Measurements from ENCODE around the gene CTSW.

The CTSW gene

GRCh38 chr11:65868076-65868667 is 11.5 kb upstream of the CTSW start:
- no peak for DNase-seq (ENCODE audit: low spot score)

DNA sequence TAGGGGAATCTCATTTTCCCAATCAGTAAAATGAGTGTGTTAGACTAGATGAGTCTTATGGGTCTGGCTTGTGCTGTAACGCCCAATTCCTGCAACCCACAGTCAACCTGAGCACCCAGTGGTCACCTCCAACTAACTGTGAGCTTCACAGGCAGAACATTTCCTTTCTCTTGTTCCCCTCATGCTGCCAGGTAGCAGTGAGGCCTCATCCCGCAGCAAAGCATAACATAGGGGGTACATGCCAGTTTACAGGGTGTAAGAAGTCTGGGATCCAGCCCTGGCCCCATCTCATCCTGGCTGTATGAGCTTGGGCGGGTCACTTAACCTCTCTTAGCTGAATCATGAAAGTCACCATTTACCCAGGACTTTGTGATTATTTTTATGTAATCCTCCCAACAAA is 10.7 kb upstream of the CTSW start:
- DNase-seq (ENCODE audit: low spot score): no peak

DNA sequence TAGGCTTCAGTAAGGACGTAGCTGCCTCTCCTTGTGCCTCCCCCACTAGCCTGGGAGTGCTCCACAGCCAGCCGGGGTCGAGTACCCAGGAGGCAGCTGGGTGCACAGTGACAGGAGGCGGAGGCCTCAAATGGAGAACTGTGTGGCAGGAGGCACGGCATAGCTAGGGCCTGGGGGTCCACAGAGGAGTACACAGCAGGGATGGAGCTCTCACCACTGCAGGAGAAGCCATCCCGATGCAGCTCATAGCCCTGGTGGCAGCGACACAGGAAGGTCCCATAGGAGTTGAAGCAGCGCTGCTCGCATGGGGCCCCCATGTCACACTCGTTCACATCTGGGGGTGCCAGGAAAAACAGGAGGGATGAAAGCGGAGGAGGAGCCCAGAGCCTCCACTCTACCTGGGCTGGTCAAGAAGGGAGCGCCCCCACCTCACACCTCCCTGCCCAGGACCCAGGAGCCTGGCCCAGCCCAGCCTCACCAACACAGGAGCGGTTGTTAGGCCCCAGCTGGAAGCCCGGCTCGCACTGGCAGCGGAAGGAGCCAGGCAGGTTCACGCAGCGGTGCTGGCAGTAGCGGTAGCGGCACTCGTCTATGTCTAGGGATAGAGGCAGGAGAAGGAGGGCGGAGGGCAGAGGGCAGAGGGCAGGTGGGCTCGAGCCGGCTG is 9.9 kb upstream of the CTSW start:
- DNase-seq (ENCODE audit: low spot score): no peak

GRCh38 chr11:65870307-65870658 is 9.4 kb upstream of the CTSW start:
- no peak for DNase-seq (ENCODE audit: low spot score)

GRCh38 chr11:65870706-65871681 is 8.6 kb upstream of the CTSW start:
- no peak for DNase-seq (ENCODE audit: low spot score)

DNA sequence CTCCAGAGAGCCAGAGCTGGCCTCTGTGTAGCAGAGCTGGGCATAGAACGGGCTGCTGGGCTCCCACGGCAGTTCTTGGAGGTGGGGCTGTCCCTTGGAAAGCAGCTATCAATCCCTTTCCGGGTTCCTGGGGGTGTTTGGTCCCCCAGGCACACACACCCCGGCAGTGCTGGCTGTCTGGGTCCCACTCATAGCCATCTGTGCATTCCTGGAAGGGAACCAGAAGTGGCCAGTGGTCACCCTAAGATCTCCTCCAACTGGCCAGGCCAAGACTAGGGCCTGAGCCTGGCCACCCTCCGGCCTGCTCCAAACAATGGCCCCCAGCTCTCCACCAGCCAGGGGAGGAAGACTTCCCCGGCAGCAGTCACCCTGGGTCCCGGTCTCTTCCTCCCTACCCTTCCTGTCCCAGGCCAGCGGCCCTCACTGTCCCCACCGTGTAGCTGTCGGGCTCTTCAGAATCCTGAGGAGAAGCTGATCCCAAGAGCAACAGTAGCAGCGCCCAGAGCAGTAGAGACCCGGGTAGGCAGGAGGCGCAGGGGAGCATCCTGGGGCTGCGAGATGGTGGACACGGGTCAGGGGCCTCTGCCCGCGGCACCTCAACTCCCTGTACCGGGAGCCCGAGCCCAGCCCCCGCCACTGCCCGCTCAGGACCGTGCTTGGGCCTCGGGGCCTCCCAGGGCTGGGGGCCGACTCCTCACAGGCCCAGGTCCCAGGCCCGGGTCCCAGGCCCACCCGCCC is 7.7 kb upstream of the CTSW start:
- DNase-seq (ENCODE audit: low spot score): no peak

DNA sequence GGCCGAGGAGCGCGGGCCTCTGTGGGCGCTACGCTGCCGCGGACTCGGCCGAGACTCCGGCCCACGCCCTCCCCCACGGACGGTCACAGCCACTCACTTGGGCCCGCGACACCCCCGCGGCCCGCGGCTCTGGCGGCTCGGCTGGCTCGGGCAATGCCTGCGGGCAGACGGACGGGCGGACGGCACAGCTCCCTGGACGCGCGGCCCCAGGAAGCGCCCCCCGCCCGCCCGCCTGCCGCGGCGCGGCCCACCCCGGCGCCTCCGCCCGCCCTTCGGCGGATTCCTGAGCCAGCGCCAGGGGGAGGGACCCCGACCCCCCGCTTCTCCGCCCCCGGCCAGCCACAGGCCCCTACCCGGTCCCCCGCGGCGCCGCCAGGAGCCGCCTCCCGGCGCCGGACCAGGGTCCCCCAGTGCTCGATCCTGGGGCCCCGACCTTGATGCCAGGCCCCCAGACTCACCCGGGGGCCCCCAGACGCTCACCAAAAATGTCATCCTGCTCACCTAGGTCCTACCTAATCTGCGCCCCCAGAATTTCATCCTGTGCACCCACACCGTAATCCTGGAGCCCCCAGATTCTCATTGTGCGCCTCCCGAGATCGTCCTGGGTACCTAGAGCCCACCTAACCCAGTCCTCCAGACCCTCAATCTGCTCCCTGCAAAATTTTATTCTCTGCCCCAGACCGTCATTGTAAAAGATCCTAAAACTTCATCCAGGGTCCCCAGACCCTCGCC is 6.9 kb upstream of the CTSW start, which contains the start of gene EFEMP2:
Gene EFEMP2, minus strand, starts transcription at position 215 of the 732 bp plus-strand sequence. CDS start 446 bp downstream, outside the sequence.
- DNase-seq (ENCODE audit: low spot score): no peak

- DNase-seq (ENCODE audit: low spot score): peak; percentile 89
Observed at GRCh38 chr11:65873318-65874156, 6.1 kb upstream of the CTSW start.

DNA sequence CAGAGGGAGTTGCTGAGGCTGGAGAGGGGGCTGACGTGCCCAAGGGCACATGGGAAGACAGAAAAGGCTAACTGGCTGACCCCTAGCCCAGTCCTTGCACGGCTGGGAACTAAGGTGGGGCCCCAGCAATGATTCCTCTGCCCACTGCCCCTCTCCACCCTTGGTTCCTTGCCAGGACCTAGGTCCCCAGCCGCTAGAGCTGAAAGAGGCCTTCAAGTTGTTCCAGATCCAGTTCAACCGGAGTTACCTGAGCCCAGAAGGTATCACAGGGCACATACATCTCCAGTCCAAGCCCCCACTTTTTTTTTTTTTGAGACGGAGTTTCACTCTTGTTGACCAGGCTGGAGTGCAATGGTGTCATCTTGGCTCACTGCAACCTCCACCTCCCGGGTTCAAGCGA is 390 bp downstream of the CTSW start:
- DNase-seq (ENCODE audit: low spot score): no peak

GRCh38 chr11:65880844-65881421 is 1.3 kb downstream of the CTSW start:
- no peak for DNase-seq (ENCODE audit: low spot score)

- no peak for DNase-seq (ENCODE audit: low spot score)
Observed at GRCh38 chr11:65882120-65883057, 2.8 kb downstream of the CTSW start.

GRCh38 chr11:65883058-65883761 is 3.6 kb downstream of the CTSW start:
- no peak for DNase-seq (ENCODE audit: low spot score)

- DNase-seq (ENCODE audit: low spot score): no peak
Observed at GRCh38 chr11:65883786-65884715, 4.4 kb downstream of the CTSW start.

DNA sequence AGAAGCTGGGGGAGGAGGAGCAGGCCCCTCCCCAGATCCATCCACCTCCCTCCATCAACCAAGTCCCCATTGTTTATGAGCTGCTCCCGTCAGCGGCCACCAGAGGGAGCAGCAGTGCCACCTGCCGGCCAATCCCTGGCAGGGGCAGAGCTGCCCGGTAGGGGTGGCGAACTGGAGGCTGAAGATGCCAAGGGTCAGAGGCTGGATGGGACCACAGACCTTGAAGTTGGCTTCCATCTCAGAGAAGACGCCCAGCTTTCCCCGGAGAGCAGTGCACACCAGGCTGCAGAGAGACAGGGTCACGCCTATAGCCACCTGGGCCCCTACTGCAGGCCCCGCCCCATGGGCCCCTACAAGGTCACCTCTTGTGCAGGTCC is 5.1 kb downstream of the CTSW start:
- peak; percentile 83 for DNase-seq (ENCODE audit: low spot score)

DNA sequence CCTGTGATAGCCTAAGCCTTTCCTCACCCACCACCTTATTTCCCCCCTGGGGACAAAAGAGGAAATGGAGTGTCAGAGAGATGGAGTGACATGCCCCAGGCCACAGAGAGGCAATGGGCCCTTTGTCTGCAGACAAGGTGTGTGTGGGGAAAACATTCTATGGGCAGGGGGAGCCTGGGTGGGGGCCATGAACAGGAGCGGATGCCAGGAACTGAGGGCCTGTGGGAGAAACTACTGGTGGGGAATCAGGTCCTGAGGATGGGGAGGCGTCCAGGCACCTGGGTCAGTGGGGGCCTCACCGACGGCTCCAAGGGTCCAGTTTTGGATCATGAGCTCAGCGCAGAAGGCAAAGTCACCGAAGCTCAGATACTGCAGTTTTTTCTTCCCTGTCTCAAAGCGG is 5.6 kb downstream of the CTSW start:
- no peak for DNase-seq (ENCODE audit: low spot score)

- no peak for DNase-seq (ENCODE audit: low spot score)
Observed at GRCh38 chr11:65885808-65886536, 6.3 kb downstream of the CTSW start.

Measured in kidney capillary endothelial cell (primary cell).